Hepatocyte (in vitro differentiated cells): Measurements from ENCODE around the gene CAP2.

Experiments
- EZH2 ChIP-seq: fragments of 200-600 bp; sonication (generic); IDR thresholded peaks from 2 replicates; pipeline ENCODE4 v1.6.1; 2016; ENCODE audit warnings: antibody characterized with exemption, mild to moderate bottlenecking, borderline replicate concordance
- EZH2phosphoT487 ChIP-seq: fragments of 200-600 bp; sonication (generic); IDR thresholded peaks from one replicate; pipeline ENCODE4 v1.6.1; 2018; ENCODE audit warnings: antibody characterized with exemption, mild to moderate bottlenecking, low read depth, moderate library complexity; ENCODE audit not compliant: unreplicated experiment, severe bottlenecking
- TF ChIP-seq, protein P1 (sequence below): fragments of 200-600 bp; sonication (generic); IDR thresholded peaks from 2 replicates; pipeline ENCODE4 v1.5.1; 2016; ENCODE audit warnings: antibody characterized with exemption, mild to moderate bottlenecking; ENCODE audit not compliant: poor library complexity

GRCh38 chr6:17536586-17536985, 143.2 kb downstream of the CAP2 start:
- TF ChIP-seq, protein P1, sequence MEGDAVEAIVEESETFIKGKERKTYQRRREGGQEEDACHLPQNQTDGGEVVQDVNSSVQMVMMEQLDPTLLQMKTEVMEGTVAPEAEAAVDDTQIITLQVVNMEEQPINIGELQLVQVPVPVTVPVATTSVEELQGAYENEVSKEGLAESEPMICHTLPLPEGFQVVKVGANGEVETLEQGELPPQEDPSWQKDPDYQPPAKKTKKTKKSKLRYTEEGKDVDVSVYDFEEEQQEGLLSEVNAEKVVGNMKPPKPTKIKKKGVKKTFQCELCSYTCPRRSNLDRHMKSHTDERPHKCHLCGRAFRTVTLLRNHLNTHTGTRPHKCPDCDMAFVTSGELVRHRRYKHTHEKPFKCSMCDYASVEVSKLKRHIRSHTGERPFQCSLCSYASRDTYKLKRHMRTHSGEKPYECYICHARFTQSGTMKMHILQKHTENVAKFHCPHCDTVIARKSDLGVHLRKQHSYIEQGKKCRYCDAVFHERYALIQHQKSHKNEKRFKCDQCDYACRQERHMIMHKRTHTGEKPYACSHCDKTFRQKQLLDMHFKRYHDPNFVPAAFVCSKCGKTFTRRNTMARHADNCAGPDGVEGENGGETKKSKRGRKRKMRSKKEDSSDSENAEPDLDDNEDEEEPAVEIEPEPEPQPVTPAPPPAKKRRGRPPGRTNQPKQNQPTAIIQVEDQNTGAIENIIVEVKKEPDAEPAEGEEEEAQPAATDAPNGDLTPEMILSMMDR: no peak
- TF ChIP-seq EZH2: no peak
- no peak for TF ChIP-seq EZH2phosphoT487
